ENCODE results near the gene PARN.

Gene PARN

DNA sequence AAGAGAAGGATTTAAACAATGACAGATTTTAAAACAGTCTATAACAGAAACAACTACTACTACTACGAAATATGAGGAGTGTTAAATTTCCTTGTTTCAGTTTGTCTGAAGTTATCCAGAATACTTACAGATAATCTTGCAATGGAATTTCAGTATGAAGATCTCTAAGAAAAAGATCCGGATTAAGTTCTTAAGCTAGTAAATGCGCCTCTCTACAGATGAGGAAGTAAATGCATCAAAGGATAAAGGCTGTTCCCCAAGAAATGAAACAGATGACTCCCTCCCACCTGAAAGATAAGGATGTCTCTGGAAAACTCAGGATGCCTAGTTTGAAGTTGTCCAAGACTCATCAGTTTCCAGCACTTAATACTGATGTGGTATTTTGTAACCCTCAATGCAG is 105.1 kb downstream of the PARN start:
- DNase-seq = no peak

DNA sequence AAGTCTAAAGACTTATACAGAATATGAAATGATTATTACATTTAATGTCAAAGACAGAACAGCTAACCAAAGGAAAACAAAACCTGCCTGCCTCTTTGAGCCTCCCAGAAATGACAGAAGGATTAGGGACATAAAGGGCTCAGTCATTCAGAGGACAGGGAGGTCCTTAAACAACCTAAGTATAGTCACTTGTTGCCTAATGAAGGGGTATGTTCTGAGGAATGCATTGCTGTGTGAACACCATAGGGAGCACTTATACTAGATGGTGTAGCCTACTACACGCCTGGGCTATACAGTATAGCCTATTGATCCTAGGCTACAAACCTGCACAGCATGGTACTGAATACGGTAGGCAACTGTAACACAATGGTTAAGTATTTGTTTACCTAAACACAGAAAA is 106.4 kb downstream of the PARN start:
- no peak for DNase-seq

- DNase-seq = no peak
These were observed 107.4 kb downstream of the PARN start for GRCh38 chr16:14522671-14523070.

- no peak for DNase-seq
These were observed 109.3 kb downstream of the PARN start for GRCh38 chr16:14520753-14521152.

DNA sequence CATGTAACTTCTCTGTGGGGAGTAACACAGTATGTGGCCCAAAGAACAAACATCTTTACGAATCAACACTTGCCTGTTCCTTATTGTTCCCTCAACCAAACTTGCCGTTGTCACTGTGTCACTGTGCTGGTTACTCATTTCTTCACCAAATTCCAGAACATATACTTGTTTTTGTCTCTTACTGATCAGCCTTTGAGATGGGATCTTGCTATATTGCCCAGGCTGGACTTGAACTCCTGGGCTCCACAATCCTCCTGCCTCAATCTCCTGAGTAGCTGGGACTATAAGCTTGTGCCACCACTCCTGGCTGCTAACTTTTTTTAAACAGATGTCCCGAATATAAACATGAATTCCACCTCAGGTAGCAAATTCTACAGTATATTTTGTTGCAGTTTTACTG is 115.1 kb downstream of the PARN start:
- DNase-seq = no peak

- DNase-seq = no peak
These were observed 116.5 kb downstream of the PARN start for GRCh38 chr16:14513389-14514107.

DNA sequence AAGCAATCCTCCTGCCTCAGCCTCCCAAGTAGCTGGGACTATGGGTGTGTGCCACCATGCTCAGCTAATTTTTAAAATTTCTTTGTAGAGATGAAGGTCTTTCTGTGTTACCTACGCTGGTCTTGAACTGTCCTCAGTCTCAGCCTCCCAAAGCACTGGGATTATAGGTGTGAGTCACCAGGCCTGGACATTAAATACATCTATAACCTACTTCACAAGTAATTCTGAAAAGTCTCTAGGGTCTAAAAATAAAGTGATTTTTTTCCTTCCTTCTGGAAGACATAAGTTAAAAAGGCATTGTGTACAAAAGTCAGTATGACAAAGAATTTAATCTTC is 118.3 kb downstream of the PARN start:
- no peak for DNase-seq

- DNase-seq = no peak
These were observed 118.9 kb downstream of the PARN start for GRCh38 chr16:14510939-14511799.

- no peak for DNase-seq
These were observed 119.5 kb downstream of the PARN start for GRCh38 chr16:14510581-14510938.

- DNase-seq = no peak
These were observed 120.4 kb downstream of the PARN start for GRCh38 chr16:14509675-14510132.

- no peak for DNase-seq
These were observed 121.0 kb downstream of the PARN start for GRCh38 chr16:14509055-14509454.

DNA sequence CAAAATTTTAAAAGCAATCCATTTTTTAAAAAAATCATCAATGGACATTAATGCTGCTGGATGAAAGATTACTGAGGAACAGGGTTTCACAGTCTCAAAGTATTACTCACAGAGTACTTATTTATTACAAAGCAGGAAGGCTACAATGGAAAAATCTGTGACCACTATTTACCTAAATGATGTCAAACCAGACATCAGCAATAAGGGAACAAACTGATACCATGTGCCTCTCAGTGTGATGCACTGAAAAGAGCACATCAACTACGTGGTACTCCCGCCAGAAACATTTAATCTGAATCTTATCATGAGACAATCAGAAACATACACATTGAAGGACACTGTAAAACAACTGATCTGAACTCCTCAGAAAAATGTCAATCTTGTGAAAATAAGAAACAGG is 124.2 kb downstream of the PARN start:
- no peak for DNase-seq

GRCh38 chr16:14502932-14503741 is 126.9 kb downstream of the PARN start:
- no peak for DNase-seq

DNA sequence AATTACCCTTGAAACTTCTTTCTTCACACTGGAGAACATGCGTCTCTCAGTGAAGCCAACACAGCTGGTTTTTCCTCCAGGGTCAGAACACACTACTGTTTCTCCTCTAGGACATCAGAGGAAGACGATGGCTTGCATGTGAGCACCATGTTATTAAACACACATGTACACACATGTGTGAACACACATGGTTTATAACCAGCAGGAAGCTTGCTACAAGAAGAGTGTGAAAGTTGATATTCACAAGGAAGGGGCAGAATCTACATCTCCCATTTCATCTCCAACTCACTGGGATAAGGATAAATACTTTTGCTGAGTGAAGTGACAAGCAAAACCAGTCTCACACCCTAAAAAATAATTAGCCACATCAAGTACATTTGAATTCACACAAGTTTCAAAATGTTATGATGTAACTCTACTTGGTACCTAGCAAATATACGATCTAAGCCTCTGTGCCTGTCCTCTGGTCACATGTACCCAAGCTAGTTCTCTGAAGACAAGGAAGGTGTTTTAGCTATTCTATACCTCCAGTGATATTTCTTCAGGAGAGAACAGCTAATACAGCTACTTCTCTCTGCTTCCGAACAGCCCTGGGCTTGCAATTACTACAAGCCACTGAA is 127.7 kb downstream of the PARN start:
- no peak for DNase-seq

DNA sequence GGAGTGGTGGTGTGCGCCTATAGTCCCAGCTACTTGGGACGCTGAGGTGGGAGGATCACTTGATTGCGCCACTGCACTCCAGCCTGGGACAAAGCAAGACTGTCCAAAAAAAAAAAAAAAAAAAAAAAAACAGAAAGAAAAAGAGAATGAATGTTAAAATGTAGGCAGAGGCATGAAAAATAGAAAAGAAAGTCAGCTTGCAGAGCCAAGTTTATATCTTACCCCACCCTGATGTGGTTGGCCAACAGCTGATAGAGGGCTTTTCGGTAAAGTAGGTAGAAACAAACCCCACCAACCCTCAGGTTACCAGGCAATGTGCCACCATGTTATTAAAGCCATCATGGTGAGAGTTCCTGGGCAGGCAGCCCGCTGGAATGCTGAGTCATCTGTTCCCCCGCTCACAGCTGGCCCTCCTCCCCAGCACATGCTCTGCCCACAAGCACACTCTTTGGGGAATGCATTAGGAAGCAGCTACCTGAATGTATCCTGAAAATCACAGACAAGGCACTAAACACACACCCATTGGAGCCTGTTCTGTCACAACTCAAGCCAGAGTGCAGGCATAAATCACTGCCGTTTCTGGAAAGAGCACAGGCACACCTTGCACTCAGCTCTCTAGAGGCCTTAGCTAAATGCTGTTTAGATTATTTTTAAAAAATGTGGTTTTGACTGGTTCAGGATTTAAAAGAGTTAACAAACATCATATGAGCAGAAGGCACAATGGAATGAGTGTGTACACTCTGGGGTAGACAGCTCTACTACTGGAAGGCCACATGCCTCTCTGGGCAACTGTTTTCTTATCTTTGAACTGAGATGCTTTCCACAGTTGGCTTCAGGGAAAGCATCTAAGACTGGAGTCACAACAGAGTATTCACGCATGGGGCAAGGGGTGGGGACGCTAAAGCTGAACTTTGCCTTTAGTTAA is 128.5 kb downstream of the PARN start:
- no peak for DNase-seq

DNA sequence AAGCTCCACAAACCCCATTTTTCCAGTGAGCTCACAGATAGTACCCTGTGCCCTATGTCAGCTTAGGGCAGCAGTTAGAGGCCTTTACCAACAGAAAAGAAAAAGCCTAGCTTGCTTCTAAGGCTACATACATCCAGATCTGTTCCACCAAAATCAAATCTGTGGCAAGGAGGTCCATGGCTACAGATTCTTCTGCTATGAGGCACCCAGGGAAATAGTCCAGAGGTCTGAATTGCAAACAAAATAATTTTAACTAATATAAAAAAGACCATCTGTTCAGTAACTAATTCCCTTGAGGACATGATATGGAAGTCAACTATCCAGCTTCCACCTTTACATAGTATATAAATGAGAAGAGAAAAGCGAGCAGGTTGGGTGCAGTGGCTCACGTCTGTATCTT is 129.3 kb downstream of the PARN start:
- no peak for DNase-seq

DNA sequence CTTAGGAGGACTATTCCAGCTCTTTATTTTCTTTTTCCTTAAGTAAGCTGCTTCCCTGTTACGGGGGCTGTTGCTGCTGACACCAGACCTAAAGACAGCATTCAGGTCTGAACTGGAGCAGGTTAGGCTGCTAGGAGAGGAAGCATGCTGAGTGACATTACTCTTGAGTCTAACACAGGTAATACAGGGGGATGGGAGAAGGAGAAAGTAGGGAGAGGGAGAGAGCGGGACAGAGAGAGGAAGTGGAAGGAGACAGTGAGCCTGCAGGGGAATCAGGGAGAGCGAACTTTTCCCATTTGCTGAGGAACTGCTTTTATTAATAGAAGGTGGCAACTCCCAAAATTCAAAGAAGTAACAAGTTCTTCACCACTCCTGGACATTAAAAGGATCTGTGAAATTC is 130.9 kb downstream of the PARN start:
- no peak for DNase-seq

- DNase-seq = no peak
These were observed 132.6 kb downstream of the PARN start for GRCh38 chr16:14497245-14498082.

GRCh38 chr16:14496786-14497185 is 133.3 kb downstream of the PARN start:
- no peak for DNase-seq

DNA sequence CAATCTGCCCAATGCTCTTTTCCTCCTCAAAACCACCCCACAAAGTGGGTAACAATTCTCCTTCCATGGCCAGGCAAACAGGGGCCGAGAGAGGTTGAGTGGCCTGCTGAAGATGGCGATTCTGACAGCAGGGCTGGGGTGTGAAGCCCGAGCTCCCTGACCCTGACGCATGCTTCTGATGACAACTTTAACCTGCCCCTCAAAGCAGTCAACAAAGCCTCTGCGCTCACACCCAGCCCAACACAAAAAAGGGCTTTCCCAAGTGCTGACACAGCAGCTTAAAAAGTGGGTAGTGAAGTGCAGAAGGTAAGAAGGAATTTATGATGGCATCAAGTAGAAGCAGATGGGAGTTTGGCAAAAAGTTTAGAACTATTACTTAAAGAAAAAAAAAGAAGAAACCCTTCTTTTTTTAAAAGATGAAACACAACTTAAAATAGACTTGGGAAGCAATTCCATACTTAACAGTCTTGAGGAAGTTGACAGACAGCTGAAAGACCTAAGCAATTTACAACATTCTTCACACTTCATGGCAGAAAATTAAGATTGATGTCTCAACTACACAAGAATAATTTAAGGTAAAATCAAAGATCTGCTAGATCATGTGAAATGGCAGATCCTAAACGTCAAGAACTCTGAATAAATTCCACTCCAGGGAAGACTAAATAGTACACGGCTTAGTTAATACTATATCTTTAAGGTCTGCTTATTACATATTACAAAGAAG is 133.9 kb downstream of the PARN start:
- no peak for DNase-seq
